ENCODE measurements around the gene HSPH1.
"Not testable (repeated sequence)": the region's sequence is repeated elsewhere in the genome, so short reads cannot be mapped to it uniquely, and the experiment has no call there.

The HSPH1 gene

GRCh38 chr13:31192306-31192705 lies 30.6 kb upstream of the HSPH1 start:
- no peak for TF ChIP-seq CTCF (IDR thresholded peaks at IDR 0.05; ENCODE audit: extremely low read depth, missing control alignments)
- no peak for DNase-seq (ENCODE audit: low spot score)

DNA sequence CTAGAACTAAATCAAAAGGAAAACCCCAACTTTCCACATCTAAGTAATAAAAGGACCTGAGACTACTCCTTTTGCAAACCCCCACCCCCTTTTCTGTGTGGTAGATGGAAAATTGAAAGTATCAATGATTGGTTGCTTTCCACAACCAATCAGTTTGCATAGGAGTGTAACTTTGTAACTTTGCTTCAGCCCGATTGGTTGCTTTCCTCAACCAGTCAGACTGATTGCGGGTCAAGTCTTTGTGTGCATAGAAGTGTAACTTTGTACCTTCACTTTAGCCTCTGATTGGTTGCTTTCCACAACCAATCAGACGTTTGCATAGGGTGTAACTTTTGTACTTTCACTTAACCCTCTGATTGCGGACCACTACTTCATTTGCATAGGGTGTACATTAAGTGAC lies 30.0 kb upstream of the HSPH1 start:
- no peak for TF ChIP-seq CTCF (IDR thresholded peaks at IDR 0.05; ENCODE audit: extremely low read depth, missing control alignments)
- no peak for DNase-seq (ENCODE audit: low spot score)

DNA sequence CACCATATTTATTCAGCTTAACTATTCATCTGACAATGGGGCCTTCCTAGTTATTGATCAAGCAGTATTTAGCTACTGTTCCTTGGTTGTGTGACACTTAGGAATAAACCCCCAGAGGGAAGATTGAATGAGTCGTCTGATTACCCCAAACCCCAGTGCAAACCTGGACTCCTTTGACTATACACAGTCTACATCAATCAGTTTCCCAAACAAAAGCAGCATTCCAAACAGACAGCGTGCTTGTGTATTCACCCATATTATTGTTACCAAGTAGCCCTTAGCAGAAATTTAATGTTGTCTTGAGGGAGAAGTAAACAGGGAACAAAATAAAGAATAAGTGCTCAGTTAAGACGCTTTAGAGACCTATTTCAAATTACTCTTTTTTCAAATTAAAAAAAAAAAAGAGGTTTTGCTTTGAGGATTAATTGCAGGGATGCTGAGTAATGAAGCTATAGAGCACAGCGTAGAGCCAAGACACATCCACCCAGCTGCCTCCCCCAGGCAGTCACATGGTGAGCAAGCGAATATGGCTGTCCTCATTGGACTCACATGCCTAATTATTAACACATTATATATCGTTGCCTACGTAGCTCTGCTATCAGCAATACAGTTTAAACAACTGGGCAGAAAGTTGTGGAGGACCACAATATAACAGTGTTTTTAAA lies 23.4 kb upstream of the HSPH1 start:
- no peak for TF ChIP-seq CTCF (IDR thresholded peaks at IDR 0.05; ENCODE audit: extremely low read depth, missing control alignments)
- DNase-seq (ENCODE audit: low spot score), result no peak

DNA sequence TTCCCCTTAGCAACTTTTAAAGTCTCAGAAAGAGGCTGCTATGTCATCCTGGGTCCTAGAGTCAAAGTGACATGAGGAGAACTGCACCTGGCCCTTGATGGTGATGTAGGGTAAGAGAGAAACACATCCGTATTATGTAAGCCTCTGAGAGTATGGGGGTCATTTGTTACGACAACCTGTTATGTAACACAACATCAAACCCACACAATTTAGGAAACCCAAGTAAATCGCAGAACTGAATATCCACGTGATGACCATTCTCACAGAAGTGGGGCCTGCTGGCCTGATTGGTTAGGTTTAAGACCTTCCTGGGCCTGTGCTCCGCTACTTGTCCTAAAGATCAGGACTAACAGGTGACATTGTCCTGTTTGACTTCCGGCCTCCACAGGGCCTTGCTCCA lies 22.7 kb upstream of the HSPH1 start:
- DNase-seq (ENCODE audit: low spot score), result no peak
- no peak for TF ChIP-seq CTCF (IDR thresholded peaks at IDR 0.05; ENCODE audit: extremely low read depth, missing control alignments)

DNA sequence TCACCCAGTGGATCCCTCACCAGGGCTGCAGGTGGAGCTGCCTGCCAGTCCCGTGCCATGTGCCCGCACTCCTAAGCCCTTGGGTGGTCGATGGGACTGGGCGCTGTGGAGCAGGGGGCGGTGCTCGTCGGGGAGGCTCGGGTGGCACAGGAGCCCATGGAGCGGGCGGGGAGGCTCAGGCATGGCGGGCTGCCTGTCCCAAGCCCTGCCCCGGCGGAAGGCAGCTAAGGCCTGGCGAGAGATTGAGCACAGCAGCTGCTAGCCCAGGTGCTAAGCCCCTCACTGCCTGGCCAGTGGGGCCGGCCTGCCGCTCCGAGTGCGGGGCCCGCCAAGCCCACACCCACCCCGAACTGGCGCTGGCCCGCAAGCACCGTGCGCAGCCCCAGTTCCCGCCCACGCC lies 21.3 kb upstream of the HSPH1 start:
- TF ChIP-seq CTCF (IDR thresholded peaks at IDR 0.05; ENCODE audit: extremely low read depth, missing control alignments), result no peak
- DNase-seq (ENCODE audit: low spot score), result no peak

- no peak for TF ChIP-seq CTCF (IDR thresholded peaks at IDR 0.05; ENCODE audit: extremely low read depth, missing control alignments)
Observed at GRCh38 chr13:31179754-31180153, 18.1 kb upstream of the HSPH1 start.

DNA sequence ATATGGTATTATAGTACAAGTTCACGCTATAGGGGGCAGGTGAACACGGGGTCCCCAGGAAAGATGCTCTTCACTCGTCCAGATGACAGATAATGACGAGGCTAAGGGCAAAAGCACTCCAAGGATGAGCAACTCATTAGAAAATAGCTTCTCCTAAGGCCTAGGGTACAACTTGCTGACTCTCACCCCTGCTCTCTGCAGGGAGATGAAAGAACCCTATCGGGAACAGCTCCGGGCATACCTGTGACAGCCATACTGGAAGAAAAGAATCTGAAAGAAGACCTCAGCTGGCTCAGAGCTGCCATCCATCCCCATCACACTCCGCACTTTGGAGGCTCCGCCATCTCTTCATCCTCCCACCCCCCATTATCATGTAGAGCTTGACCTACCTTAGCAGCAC lies 17.5 kb upstream of the HSPH1 start:
- DNase-seq (ENCODE audit: low spot score), result no peak
- no peak for TF ChIP-seq CTCF (IDR thresholded peaks at IDR 0.05; ENCODE audit: extremely low read depth, missing control alignments)

More at GRCh38 chr13:31179754-31180153, 18.1 kb upstream of the HSPH1 start:
- no peak for DNase-seq (ENCODE audit: low spot score)

DNA sequence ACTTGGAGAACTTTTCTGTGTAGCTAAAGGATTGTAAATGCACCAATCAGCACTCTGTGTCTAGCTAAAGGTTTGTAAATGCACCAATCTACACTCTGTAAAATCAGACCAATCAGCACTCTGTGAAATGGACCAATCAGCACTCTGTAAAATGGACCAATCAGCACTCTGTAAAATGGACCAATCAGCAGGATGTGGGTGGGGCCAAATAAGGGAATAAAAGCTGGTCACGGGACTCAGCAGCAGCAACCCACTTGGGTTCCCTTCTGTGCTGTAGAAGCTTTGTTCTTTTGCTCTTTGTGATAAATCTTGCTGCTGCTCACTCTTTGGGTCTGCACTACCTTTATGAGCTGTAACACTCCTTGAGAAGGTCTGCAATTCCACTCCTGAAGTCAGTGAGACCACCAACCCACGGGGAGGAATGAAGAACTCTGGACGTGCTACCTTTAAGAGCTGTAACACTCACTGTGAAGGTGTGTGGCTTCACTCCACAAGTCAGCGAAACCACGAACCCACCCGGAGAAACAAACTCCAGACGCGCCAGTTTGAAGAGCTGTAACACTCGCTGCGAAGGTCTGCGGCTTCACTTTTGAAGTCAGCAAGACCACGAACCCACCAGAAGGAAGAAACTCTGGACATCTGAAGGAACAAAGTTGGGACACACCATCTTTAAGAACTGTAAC lies 16.2 kb upstream of the HSPH1 start:
- DNase-seq (ENCODE audit: low spot score), result not testable (repeated sequence)

Measured in GM20000 (cell line).